Mesenteric fat pad (tissue), 1 donor: ENCODE results near the gene CRYBG1. TPM values are rescaled to one million over a fixed set of nuclear protein-coding genes. Genes with fewer than 3 reads are reported as not detected.
"Not testable (repeated sequence)": the region's sequence is repeated elsewhere in the genome, so short reads cannot be mapped to it uniquely, and the experiment has no call there.

ENCODE experiments used
- DNase-seq: peaks from one replicate; pipeline ENCODE4 v3.0.0-alpha.2; 2020; ENCODE audit warnings: low spot score
- total RNA-seq: library from RNA; stranded (reverse); fragmentation: NEBNext Ultra II Directional; extraction: Animal tissue kit (Norgen Biotek cat#: 25700); gene quantifications from one replicate; pipeline ENCODE4 v1.2.1, GENCODE V29; 2021
- donor health status: DM: yes; HTN: yes; CAD: no.

The CRYBG1 gene
- total RNA-seq, 1 donor from 2014 or later: 27.4 TPM

DNA sequence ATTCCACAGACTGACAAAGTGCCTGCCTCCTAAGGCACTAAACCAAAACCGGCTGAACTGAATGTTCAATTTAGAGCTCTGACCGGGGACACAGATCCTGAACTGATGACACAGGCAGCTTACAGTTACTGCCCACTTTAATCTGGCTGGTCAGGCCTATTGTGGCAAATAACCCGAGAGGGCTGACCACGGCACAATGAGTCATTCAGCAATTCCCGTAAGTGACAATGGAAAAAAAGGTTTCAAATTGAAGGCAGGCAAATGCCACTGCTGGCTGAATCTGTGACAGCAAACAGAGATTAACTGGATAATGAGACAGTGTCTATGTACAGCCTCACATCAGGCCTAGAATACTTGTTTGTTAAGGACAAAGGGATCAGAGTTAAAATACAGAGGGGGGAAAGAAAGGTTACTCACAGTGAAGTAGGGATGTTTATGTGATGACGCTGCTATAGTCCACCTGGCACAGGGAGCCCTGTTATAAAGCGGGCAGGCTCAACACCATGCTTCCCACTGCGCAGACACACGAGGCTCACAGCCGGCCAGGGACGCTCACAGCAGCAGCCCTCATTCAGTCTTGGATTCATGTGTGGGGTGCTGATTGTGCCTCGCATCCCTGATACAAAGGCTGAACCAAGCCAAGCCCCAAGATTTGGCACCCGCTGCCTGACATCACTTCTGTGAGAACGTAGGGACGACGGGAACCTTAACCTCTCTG is 214.4 kb downstream of the CRYBG1 start:
- DNase-seq: no peak

DNA sequence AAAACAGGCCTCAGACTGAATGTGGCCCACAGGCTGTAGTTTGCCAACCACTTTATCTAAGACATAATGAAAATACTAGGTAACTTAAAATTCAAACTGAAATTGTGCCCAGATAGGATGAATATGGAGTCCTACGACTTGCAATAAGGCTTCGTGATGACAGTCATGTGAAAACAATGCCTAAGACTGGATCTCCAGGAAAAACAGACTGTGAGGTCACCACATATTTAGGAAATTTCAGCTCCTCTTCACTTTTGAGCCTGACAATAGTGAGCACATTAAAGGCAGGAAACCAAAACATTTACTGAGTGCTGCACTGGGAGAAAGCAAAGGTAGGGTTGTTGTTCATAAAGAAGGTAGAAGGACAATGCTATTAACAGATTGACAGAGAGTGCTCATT is 218.8 kb downstream of the CRYBG1 start:
- DNase-seq: no peak

DNA sequence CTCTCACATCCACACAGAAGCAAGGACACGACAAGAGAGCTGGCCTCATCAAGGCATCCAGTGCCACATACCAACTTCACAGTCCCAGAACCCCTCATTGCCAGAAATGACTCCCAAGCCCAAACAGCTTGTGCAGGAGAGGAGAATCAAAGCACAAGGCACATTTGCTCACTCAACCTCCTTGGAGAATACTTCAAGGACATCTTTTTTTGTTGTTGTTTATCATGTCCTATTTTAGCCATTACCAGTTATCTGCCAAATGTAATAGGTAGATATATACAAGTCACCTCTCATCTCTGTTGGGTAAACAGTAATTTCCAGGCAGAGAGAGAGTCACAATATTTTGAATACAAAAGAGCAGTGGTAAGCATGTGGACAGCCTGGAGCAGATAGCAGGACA is 221.0 kb downstream of the CRYBG1 start:
- no peak for DNase-seq

DNA sequence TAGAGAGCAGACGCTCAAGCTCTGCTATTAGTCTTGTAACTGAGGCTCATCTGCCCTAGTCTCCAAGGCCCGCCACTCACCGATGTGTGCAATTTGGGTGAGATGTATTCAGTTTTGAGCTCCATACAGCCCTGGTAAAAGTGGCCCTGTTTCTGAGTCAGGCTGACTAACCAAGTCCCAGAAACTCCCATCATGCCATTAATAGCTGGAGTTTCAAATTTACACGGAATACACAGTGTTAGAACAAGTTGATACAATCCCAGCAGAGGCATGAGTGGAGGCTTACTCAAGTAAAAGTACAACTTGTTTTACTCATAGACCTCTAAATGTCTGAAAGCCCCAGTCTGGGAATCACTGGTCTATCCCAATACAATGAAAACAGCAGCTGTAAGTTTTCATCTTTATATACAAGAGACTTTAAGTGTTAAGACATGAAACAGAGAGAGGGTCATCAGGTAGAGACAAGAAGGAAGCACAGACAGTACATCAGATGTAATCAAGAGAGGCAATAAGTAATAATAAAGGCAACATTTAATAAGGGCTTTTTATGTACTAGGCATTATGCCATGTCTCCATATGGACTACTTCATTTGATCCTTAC is 226.4 kb downstream of the CRYBG1 start:
- no peak for DNase-seq

DNA sequence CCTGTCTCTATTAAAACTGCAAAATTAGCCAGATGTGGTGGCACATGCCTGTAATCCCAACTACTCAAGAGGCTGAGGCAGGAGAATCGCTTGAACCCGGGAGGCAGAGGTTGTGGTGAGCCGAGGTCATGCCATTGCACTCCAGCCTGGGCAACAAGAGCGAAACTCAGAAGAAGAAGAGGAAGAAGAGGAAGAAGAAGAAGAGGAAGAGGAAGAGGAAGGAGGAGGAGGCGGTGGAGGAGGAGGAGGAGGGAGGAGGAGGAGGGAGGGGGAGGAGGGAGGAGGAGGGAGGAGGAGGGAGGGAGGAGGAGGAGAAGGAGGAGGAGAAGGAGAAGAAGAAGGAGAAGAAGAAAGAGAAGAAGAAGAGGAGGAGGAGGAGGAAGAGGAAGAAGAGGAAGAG is 228.4 kb downstream of the CRYBG1 start:
- not testable (repeated sequence) for DNase-seq

DNA sequence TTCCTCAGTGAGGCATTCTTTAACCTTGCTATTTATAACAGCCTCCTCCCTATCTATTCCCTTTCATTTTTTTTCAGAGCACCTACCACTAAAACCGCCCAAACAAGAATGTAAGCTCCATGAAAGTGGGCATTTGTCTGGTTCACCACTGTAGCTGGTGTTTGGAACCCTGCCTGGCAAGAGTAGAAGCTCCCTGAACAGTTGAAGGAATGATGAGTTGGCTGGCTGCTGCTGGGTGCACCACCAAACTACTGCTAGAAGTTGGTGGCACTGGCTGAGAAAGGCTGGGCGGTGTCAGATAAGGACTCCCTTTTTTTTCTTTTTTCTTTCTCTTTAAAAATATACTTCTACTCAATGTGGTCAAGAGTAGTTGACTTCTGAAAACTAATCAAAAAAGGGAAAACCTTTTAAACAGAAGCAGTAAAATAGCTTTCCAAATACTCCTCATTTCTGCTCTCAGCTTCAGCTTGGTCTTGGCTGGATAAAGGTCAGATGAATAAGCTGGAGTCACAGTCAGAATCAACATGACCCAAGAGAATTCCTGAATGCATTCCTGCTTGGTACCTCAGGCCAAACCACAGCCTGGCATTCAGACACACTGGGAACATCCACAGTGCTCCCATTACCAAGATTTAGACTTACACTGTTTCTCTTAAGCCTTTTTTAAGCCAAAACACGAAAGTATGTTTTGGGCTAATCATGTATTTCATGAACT is 230.8 kb downstream of the CRYBG1 start:
- DNase-seq: no peak

DNA sequence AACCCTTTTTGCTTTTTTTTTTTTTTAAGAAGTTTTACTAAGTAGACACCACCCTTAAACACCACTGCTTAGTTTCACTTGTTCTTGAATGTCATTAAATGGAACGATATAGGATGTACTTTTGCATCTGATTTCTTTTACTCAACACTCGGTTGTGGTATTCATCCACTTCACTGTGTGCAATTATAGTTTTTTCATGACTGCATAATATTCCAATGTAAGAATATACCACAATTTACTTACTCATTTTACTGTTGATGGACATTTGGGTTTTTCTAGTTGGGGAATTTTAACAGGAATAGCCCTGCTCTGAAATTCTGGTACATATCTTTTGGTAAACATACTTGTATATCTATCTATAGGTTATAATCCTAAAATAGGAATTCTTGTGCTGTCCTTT is 238.9 kb downstream of the CRYBG1 start:
- DNase-seq: no peak

DNA sequence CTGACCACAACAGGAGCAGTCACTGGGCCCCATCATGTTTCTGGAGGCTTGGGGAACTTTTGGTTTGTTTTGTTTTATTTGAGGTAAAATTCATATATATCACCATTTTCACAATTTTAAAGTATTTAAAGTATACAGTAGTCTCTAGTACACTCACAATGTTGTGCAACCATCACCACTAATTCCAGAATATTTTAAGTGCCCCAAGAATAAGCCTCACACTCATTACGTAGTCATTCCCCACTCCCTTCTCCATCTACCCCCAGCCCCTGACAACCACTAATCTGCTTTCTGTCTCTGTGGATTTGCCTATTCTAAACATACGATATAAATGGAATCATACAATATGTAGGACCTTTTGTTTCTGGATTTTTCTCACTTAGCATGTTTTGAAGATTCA is 239.8 kb downstream of the CRYBG1 start:
- DNase-seq: no peak

DNA sequence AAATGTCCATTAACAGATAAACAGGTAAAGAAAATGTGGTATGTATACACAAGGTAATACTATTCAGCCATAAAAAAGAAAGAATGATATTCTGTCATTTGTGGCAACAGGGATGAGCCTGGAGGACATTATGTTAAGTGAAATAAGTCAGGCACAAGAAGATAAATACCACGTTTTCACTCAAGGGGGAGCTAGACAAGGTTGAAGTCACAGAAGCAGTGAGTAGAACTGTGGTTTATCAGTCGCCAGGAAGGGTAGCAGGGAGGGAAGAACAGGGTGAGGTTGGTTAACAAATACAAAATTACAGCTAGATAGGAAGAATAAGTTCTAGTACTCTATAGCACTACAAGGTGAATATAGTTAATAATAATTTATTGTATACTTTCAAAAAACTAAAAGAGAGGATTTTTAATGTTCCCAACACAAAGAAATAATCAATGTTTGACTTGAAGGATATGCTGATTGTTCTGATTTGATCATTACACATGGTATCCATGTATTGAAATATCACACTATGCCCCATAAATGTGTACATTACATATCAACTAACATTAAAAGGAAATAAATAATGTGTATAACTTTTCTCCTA is 247.7 kb downstream of the CRYBG1 start:
- no peak for DNase-seq

DNA sequence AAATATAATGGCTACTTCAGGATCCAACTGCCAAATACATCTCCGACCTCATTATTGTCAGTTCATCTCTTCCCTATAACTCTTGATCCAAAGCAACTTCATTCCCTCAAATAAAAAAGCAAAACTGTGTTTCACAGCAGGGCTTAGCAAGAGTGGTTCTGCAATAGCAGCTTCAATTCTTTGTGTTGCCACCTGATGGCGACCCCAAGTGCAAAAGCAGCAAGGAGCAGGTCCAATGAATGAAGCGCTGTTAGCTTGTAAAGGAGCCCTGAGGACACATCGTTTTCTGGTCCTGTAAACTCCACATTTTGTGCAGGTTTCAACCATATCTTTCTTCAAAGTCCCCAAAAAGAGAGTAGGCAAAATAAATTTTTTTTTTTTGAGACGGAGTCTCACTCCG is 249.2 kb downstream of the CRYBG1 start:
- no peak for DNase-seq

DNA sequence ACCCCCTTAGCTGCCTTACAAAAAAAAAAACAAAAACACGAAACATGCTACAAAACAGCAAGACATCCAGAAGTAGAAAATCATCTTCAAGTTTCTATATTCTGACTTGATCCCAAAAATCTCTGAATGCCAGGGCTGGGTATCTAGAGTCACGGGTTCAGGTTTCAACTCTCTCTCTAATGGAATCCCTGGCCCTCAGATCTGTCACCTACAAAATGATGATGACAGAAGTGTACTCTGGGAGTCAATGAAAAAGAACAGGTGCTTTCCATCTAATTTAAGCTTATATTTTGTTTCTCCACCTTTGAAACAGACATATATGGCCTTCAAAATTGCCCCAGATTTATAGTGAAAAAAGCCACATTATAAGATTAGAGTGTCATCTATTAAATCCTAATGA is 250.5 kb downstream of the CRYBG1 start:
- DNase-seq: no peak

DNA sequence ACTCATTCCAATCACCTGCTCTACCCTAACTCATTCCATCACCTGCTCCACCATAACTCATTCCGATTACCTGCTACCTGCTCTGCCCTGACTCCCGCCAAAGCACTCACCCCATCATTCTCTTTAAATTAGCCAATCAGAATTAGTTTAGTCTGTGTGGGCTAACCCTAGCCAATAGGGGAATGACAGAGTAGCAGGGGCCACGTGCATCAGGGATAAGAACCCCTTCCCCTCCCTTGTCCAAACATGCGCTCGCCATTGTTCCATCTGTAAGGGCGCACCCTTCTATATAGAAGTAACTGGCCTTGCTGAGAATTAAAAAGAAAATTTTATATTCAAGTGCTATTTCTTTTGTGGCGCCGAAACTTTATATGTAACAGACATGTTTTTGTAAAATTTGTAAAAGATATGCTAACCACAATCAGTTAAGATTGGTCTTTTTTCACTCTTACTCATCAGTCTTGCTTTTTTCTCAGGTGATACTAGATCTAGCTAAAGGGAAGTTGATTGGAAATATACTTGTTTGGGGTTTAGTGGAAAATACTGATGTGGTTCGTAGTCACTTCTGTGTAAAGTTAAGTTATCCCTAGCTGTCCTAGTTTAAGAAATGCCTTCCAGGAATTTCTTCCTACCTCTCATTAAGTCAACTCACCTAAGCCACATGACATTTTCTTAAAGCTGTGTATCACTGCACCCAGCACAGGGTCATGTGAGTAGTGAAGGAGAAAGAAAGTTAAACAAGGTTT is 252.3 kb downstream of the CRYBG1 start:
- no peak for DNase-seq

DNA sequence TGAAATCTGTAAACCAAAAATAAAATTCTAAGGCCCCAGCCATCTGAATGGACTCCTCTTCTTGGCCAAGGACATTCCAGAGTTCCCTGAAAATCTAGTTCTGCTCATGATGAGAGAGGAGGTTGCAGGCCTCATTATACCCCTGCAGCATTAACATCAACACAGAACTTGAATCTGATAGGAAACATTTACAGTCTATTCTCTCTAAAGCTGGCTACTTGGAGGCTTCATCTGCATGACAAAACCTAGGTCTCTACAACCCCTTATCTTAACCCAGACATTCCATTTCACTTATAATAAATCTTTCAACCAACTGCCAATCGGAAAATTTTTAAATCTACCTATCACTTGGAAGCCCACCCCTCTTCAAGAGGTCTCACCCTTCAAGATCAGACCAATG is 253.1 kb downstream of the CRYBG1 start:
- no peak for DNase-seq

DNA sequence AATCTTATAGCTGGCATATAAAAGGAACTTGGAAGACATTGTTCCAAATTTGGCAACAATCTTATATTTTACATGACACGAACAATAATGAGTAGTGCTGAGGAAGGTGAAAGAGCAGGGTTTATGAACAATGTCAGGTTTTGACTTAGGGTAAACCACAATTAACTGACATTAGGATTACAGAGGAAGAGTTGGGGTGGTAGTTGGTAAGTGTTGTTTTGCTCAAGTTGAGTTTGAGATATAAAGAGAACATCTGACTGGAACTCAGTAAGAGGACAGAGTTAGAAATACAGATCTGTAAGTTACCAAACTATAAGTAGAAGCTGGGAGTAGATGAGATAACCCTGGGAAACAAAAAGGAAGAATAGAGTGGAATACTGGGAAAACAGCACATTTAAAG is 253.6 kb downstream of the CRYBG1 start:
- no peak for DNase-seq

DNA sequence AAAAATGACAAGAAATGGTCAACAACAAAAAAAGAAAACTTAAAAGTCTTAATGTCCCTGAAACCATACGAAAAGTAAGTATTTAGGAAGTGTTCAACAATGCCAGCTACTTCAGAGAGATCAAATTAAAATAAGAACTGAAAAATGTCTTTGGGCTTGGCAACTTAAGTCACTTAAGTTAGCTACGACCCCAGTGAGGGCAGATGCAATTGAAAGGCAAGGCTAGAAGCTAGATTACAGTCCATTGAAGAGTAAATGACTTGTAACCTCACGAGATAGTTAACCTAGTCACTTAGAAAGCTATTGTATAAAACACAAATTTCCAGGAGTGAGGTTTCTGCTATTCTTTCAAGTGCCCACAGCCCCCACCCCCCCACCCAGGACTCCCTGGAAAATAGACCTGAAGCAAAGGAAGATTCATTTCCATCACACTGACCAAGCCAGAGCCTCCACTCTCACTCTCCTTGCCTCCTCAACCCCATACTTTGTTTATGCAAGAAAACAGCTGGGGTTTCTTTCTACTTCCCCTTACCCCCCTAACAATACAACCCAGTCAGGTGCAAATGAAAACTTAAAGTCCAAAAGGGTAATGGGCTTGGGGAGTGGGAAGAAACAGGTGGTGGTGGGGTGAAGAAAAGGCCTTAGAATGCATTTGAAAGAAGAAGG is 254.2 kb downstream of the CRYBG1 start:
- DNase-seq: no peak

DNA sequence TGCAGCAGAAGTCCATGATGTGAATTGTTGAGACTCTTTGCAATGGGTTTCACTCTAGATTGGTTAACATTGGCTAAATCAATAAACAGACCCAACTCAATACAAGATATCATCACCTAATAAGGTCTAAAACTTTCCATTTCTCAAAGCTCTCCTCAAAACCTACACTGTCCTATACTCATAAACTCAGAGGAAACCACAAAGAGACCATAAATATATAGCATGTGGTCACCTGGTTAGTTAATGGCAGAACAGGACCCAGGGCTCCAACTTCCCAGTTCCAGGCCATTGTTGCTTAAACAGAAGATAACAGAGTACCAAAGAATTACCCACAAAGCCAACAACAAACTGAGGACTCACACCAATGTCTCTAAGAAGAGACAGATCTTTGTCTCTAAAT is 256.8 kb downstream of the CRYBG1 start:
- no peak for DNase-seq

DNA sequence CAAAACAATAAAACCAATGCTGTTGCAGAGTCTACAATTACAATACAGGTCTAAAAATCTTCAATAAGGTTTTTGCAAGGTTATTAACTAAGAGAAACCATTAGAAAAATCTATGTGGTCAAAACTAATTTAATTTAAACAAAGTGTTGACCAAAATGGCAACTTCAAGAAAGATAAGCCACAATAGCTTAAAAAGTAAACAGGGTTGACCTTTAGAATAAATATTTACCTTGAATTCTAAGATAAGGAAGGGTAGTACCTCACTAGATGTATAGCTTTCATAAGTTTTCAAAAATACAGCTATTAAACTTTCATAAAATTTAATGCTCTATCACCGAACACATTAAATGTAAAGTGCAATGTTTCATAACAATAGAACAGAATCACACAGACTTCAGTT is 257.3 kb downstream of the CRYBG1 start:
- DNase-seq: no peak

DNA sequence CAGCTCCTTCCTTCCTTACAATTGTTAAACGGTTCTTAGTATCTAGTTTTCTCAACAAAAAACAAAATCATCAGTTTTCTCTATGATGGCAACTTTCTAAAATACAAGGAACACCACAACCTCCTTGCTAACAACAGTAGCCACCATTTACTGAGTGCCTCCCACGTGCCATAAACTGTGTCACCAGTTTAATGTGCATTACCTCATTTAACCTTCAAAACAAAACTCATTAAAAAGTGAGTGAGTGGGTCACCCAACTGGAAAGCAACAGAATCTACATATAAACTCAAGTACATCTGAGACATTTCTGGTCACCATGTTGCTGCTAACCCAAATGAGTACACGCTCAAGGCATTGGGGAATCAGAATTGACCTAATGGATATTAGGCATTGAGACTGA is 257.8 kb downstream of the CRYBG1 start:
- DNase-seq: no peak

DNA sequence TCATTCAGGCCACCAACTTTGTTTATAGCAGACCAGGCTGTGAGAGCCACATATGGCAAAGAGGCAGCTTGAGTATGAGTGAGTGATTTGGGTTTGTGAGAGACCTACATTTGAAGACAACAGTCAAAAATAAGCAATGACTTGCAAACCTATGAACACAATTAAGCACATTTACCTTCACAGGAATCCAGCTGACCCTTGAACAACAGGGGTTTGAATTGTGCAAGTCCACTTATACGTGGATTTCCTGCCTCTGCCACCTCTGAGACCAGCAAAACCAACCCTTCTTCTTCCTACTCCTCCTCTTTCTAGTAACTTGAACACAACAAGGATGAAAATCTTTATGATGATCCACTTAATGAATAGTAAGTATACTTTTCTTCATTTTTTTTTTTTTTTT is 258.7 kb downstream of the CRYBG1 start:
- DNase-seq: no peak

DNA sequence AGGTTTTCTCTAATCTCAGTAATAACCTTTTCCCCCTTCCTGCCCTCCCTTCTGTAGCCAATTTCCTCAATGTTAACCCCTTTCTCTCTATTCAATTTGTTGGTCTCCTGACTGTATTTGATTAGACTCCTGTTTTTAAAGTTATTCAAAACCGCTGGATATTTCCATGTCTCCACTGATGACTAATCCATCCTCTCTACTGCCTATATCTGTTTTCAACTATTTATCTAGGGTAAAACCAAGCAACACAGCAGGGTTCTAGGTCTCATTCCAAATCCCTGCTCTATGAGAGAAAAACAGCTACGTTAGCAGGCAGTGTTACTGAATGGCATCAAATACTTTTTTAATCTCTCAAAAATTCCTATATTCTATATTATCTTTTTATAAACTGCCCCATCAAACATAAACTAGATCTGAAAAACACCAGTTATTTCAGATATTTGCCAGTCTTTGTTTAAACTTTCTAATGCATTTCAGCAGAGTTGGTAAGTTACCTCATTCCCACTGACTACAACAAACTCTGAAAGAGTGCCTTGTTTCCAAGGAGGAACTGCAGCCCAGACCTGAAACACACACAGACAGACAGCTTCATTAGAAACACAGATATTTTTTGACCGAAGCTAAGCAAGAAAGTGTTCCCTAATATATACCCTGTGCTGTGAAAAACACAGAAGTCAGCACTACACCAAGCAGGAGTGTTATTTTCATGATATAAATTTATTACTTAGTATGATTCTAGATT is 260.6 kb downstream of the CRYBG1 start:
- no peak for DNase-seq
